A549 (cell line): Measurements from ENCODE around the gene BCAS3. TPM values are rescaled to one million over a fixed set of nuclear protein-coding genes. Genes with fewer than 3 reads are reported as not detected.

ENCODE experiments used
- ATAC-seq, 2 experiments: fragments of 200-7000 bp in 1 of 2; fragments of >200 bp in 1 of 2; cut with Nextera tagmentation in 1 of 2; cut with Tn5 transposase in 1 of 2; 3 replicates each; pipeline versions ENCODE4 v1.8.0 to v1.9.1; 2018 to 2020; ENCODE audit warnings: mild to moderate bottlenecking in 1 of 2, moderate library complexity in 1 of 2
- CTCF ChIA-PET: fragments of 300-600 bp; sonication (Branson Sonifier 250); formaldehyde crosslinking; extraction: SDS; loops from one replicate; lab custom pipeline; 2021; ENCODE audit warnings: antibody characterized with exemption, inconsistent platforms; lab: Yijun Ruan, JAX
- POLR2A ChIA-PET: fragments of 350-600 bp; formaldehyde crosslinking; extraction: SDS; loops from one replicate; lab custom pipeline; 2021; ENCODE audit warnings: antibody characterized with exemption, inconsistent platforms; lab: Yijun Ruan, JAX
- DNase-seq, 2 experiments: peaks; one replicate each; pipeline versions ENCODE4 v3.0.0 to v3.0.0-alpha.2; 2011 to 2016; ENCODE audit warnings: low read depth in 1 of 2, low spot score in 1 of 2
- FAIRE-seq: peaks from 2 replicates; lab custom pipeline; 2011; peaks lifted over from hg19 to GRCh38; lab: Jason Lieb, UNC
- H3K27ac ChIP-seq, 2 experiments: fragments of >200 bp; sonication (Bioruptor Twin); formaldehyde crosslinking; 3 replicates each; pipeline ENCODE4 v1.5.1; 2016 to 2017
- H3K4me1 ChIP-seq: fragments of >200 bp; sonication (Bioruptor Twin); formaldehyde crosslinking; 3 replicates; pipeline ENCODE4 v1.6.1; 2016
- H3K4me2 ChIP-seq: fragments of >200 bp; sonication (Bioruptor Twin); formaldehyde crosslinking; 3 replicates; pipeline ENCODE4 v1.6.1; 2016
- H3K4me3 ChIP-seq: fragments of >200 bp; sonication (Bioruptor Twin); formaldehyde crosslinking; 3 replicates; pipeline ENCODE4 v1.5.1; 2016
- H3K9me3 ChIP-seq: fragments of >200 bp; sonication (Bioruptor Twin); formaldehyde crosslinking; 3 replicates; pipeline ENCODE4 v1.6.1; 2016
- ATOH8 ChIP-seq: fragments of 250-450 bp; sonication (Bioruptor Pico); IDR thresholded peaks from 2 replicates; pipeline ENCODE4 v1.5.0; 2020; ENCODE audit warnings: low read depth, mild to moderate bottlenecking, moderate library complexity
- BHLHE40 ChIP-seq: IDR thresholded peaks from 2 replicates; pipeline ENCODE4 v1.6.1; 2012; ENCODE audit warnings: low read depth, low read length, inconsistent platforms
- E2F6 ChIP-seq: IDR thresholded peaks from 2 replicates; pipeline ENCODE4 v1.6.1; 2012; ENCODE audit warnings: low read depth, borderline replicate concordance
- EHMT2 ChIP-seq: fragments of 200-600 bp; sonication (generic); IDR thresholded peaks from 2 replicates; pipeline ENCODE4 v1.6.1; 2016; ENCODE audit warnings: antibody characterized with exemption, low read depth, mild to moderate bottlenecking, moderate library complexity
- EP300 ChIP-seq, 2 experiments: fragments of >200 bp; sonication (Bioruptor Twin); formaldehyde crosslinking; IDR thresholded peaks; 2 replicates in 1 of 2; 3 replicates in 1 of 2; pipeline ENCODE4 v1.6.1; 2016 to 2017
- FOSL2 ChIP-seq, 2 experiments: fragments of 450-650 bp in 1 of 2; fragments of >200 bp in 1 of 2; sonication (Bioruptor Twin) in 1 of 2; formaldehyde crosslinking; IDR thresholded peaks; 2 replicates each; pipeline versions ENCODE4 v1.5.0 to v1.6.1; 2016 to 2020; ENCODE audit warnings: mild to moderate bottlenecking in 1 of 2, moderate library complexity in 1 of 2
- HDAC2 ChIP-seq: fragments of 200-600 bp; sonication (generic); IDR thresholded peaks from 2 replicates; pipeline ENCODE4 v1.6.1; 2016
- HES2 ChIP-seq: fragments of >200 bp; sonication (Bioruptor Twin); formaldehyde crosslinking; IDR thresholded peaks from 2 replicates; pipeline ENCODE4 v1.6.1; 2016
- HEYL ChIP-seq: fragments of 250-450 bp; sonication (Bioruptor Pico); IDR thresholded peaks from 2 replicates; pipeline ENCODE4 v1.8.0; 2021; ENCODE audit warnings: mild to moderate bottlenecking, moderate library complexity
- HMGXB4 ChIP-seq: fragments of 250-450 bp; sonication (Bioruptor Pico); IDR thresholded peaks from 2 replicates; pipeline ENCODE4 v1.5.0; 2021; ENCODE audit warnings: mild to moderate bottlenecking, moderate library complexity, borderline replicate concordance
- HOXA7 ChIP-seq: fragments of 250-450 bp; sonication (Bioruptor Pico); IDR thresholded peaks from 2 replicates; pipeline ENCODE4 v1.5.0; 2020; ENCODE audit warnings: mild to moderate bottlenecking, moderate library complexity
- HOXB13 ChIP-seq: fragments of 250-450 bp; sonication (Bioruptor Pico); IDR thresholded peaks from 2 replicates; pipeline ENCODE4 v1.5.0; 2020; ENCODE audit warnings: low read depth, mild to moderate bottlenecking, moderate library complexity
- MAFK ChIP-seq: fragments of 450-650 bp; IDR thresholded peaks from 2 replicates; pipeline ENCODE4 v1.6.1; 2014; ENCODE audit not compliant: partially characterized antibody
- MAX ChIP-seq: IDR thresholded peaks from 2 replicates; pipeline ENCODE4 v1.6.1; 2012
- NR3C1 ChIP-seq: fragments of >200 bp; sonication (Bioruptor Twin); formaldehyde crosslinking; IDR thresholded peaks from 3 replicates; pipeline ENCODE4 v1.6.1; 2017
- PBX3 ChIP-seq: IDR thresholded peaks from 2 replicates; pipeline ENCODE4 v1.6.1; 2012
- PHF8 ChIP-seq: fragments of 200-600 bp; sonication (generic); IDR thresholded peaks from 2 replicates; pipeline ENCODE4 v1.6.1; 2016; ENCODE audit warnings: low read depth, mild to moderate bottlenecking, antibody characterized with exemption, moderate library complexity, borderline replicate concordance
- POLR2A ChIP-seq: IDR thresholded peaks from 2 replicates; pipeline ENCODE4 v1.6.1; 2012; ENCODE audit warnings: mild to moderate bottlenecking, low read length
- SREBF2 ChIP-seq: fragments of 450-650 bp; IDR thresholded peaks from 2 replicates; pipeline ENCODE4 v1.6.1; 2014; ENCODE audit warnings: mild to moderate bottlenecking, moderate library complexity
- TP53 ChIP-seq: fragments of 250-450 bp; sonication (Bioruptor Pico); IDR thresholded peaks from 2 replicates; pipeline ENCODE4 v1.5.0; 2021; ENCODE audit warnings: mild to moderate bottlenecking, moderate library complexity
- ZFP36 ChIP-seq: fragments of 450-650 bp; IDR thresholded peaks from 2 replicates; pipeline ENCODE4 v1.6.1; 2014; ENCODE audit warnings: borderline replicate concordance; ENCODE audit not compliant: partially characterized antibody
- ZNF302 ChIP-seq: fragments of 250-450 bp; sonication (Bioruptor Pico); IDR thresholded peaks from 2 replicates; pipeline ENCODE4 v1.9.0; 2021; ENCODE audit warnings: inconsistent platforms, mild to moderate bottlenecking, moderate library complexity
- WGBS: methylation state at CpG from one replicate; pipeline ENCODE4 v1.1.6; 2017; ENCODE audit errors: missing lambda C conversion rate; 5-methylcytosine and 5-hydroxymethylcytosine counted together
- polyA plus RNA-seq, 4 experiments: library from polyadenylated mRNA; depleted of rRNA in 3 of 4; stranded (reverse); fragments of >200 nt; fragmentation: RNase III in 1 of 4; extraction: RNeasy Plus Mini Kit Qiagen cat#74134 plus additional on column Dnase treatment in 1 of 4; gene quantifications; 2 replicates in 3 of 4; 3 replicates in 1 of 4; pipeline ENCODE4 v1.2.3, GENCODE V29; 2011 to 2017

BCAS3 gene
- polyA plus RNA-seq, 2 of the 4 experiments (the other 2 are of a cell fraction) = 14.7 to 43.4 TPM

GRCh38 chr17:61322325-61323002 is 644.8 kb downstream of the BCAS3 start:
- H3K4me1 ChIP-seq = peaks cover 29% of the 10 kb centered on the region
- H3K4me2 ChIP-seq = no peak overlapping the region
- 89% methylated on average over 4 of the region's 4 CpGs for WGBS
- no peak overlapping the region for H3K4me3 ChIP-seq
- POLR2A ChIA-PET = no interaction called here
- FAIRE-seq (no peak), DNase-seq (no peak), ATAC-seq (no peak)
- TF ChIP-seq BHLHE40 (no peak), POLR2A (no peak), HOXB13 (no peak), PBX3 (no peak), E2F6 (no peak), EHMT2 (no peak), HEYL (no peak), EP300 (IDR thresholded peaks at IDR 0.05) (no peak), PHF8 (no peak), HES2 (no peak), FOSL2 (IDR thresholded peaks at IDR 0.05) (no peak), FOSL2 (CRISPR knock-in tag; IDR thresholded peaks at IDR 0.05) (no peak), MAX (no peak), ZFP36 (no peak), ATOH8 (CRISPR knock-in tag) (no peak), HMGXB4 (no peak), MAFK (no peak), TP53 (CRISPR knock-in tag) (no peak), NR3C1 (no peak), HOXA7 (CRISPR knock-in tag) (no peak)
- CTCF ChIA-PET = interaction anchor here (0.8 to 2.5 kb wide), 3 partner anchors 9 to 14 kb away, joined by 3 to 9 read pairs (median 5); no protein-coding TSS in a partner anchor
- no peaks in the 10 kb centered on the region for H3K9me3 ChIP-seq
- no peak overlapping the region for H3K27ac ChIP-seq

- Histone ChIP-seq H3K27ac (peak overlapping the region in 1 of 2 experiments; percentile 49; a peak in 3 of 6 replicates), H3K4me3 (no peak overlapping the region), H3K4me2 (peak overlapping the region; percentile 29; the same call in 1 of the 3 replicates), H3K9me3 (no peaks in the 10 kb centered on the region), H3K4me1 (peaks cover 29% of the 10 kb centered on the region)
- ChIA-PET POLR2A (interaction anchor here (0.8 kb wide), 1 partner anchor 10 kb away, joined by 3 read pairs; no protein-coding TSS in a partner anchor), CTCF (interaction anchor here (0.8 to 2.5 kb wide), 8 partner anchors 9 to 602 kb away, joined by 3 to 9 read pairs (median 4); no protein-coding TSS in a partner anchor)
- FAIRE-seq (no peak), ATAC-seq (peak; percentile 39 to 68; a peak in 4 of 6 replicates), DNase-seq (no peak)
- 74% methylated on average over 13 of the region's 13 CpGs for WGBS
- TF ChIP-seq HDAC2 = no peak
- no peak for TF ChIP-seq SREBF2
- TF ChIP-seq PHF8 = no peak
- no peak for TF ChIP-seq ZNF302 (CRISPR knock-in tag)
These were observed 645.6 kb downstream of the BCAS3 start for GRCh38 chr17:61323003-61323908.
